NCI-H1105 treated with DMSO at 0.1 percent for 48 hours (cell line): ENCODE data around the gene NAV2.
"Not testable (repeated sequence)": the region's sequence is repeated elsewhere in the genome, so short reads cannot be mapped to it uniquely, and the experiment has no call there.

Source experiments
- DNase-seq: peaks from one replicate; lab custom pipeline; 2025; lab: John Stamatoyannopoulos, UW

NAV2 gene

GRCh38 chr11:20117291-20117690 lies 404.7 kb downstream of the NAV2 start:
- DNase-seq, result no peak

DNA sequence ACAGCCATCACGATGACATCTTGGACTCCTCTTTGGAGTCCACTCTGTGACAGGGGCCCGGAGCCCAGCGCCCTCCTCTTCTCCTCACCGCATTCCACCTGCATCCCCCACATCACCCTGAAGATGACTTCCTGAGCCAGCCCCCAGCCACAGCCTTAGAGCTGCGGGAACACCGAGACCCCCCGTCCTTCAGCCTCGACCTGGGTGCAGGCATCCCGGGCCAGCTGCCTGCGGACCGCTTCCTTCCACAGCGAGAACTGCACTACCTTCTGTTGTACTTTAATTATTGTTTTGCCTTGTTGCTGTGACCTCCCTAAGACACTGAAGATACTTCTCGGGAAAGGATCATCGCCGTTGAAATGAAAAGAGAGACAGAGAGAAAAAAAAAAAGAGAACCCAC lies 405.6 kb downstream of the NAV2 start:
- no peak for DNase-seq

DNA sequence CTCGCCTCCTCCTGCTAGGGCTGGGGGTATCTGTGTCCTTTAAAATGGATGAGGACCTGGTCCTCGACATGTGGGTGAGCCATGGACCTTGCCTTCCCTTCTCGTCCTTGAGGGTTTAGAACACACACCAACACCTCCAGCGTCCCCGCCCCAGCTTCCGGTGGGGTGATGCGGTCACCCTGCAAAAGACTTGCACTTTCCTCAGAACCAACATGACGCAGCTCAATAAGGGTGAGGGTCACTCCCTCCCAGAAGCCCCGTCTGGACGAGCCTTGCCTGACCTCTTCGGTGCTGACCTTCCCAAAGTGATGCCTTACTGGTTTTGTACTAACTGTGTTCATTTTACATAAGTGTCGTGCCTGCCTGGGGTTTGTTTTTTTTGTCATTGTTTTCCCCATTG lies 406.7 kb downstream of the NAV2 start:
- DNase-seq, result no peak

GRCh38 chr11:20120134-20120925 lies 407.7 kb downstream of the NAV2 start:
- no peak for DNase-seq

DNA sequence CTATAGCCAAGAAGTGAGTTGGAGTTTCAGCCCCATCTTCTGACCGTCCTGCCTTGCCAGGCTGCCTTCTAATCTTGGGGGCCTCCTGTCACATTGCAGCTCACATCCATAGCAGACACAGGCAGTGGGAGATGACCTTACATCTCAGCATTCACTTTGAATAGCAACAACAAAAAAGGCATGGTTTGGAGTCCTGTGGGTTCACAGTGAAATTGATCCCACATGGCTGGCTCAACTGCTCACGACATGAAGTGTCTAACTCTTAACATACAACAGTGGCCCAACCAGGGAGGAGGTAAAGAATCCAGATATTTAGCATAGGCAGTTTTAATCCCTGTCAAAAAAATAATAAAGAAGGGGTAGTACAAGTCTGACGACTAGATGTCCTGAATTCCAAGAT lies 409.5 kb downstream of the NAV2 start:
- no peak for DNase-seq

DNA sequence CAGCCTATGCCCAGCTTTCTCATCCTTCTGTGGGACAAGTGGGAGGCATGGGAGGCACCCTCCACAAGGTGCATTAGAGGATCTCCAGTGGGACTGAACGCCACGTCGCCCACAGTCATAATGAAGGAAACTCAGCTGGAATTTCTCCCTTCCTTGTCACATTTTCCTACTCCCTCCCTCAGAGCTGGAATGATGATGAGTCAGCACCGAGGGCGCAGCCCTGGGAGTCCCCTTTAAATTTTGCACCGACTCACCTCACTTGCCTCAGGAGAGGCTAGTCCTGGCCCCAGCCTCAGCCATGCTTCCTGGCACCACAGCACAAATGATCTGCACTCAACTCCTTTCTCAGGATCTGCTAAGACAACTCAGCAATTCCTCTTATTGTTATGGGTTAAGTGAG lies 413.3 kb downstream of the NAV2 start:
- no peak for DNase-seq

GRCh38 chr11:20126724-20127123 lies 414.1 kb downstream of the NAV2 start:
- DNase-seq, result no peak

GRCh38 chr11:20127671-20128527 lies 415.3 kb downstream of the NAV2 start:
- peak; percentile 66 for DNase-seq

DNA sequence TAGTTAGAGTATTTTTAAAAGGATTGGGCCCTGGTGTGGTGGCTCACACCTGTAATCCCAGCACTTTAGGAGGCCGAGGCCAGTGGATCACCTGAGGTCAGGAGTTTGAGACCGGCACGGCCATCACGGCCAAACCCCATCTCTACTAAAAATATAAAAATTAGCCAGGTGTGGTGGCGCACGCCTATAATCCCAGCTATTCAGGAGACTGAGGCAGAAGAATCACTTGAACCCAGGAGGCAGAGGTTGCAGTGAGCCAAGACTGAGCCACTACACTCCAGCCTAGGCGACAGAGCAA lies 415.8 kb downstream of the NAV2 start:
- DNase-seq, result not testable (repeated sequence)

GRCh38 chr11:20129665-20130064 lies 417.0 kb downstream of the NAV2 start:
- no peak for DNase-seq

DNA sequence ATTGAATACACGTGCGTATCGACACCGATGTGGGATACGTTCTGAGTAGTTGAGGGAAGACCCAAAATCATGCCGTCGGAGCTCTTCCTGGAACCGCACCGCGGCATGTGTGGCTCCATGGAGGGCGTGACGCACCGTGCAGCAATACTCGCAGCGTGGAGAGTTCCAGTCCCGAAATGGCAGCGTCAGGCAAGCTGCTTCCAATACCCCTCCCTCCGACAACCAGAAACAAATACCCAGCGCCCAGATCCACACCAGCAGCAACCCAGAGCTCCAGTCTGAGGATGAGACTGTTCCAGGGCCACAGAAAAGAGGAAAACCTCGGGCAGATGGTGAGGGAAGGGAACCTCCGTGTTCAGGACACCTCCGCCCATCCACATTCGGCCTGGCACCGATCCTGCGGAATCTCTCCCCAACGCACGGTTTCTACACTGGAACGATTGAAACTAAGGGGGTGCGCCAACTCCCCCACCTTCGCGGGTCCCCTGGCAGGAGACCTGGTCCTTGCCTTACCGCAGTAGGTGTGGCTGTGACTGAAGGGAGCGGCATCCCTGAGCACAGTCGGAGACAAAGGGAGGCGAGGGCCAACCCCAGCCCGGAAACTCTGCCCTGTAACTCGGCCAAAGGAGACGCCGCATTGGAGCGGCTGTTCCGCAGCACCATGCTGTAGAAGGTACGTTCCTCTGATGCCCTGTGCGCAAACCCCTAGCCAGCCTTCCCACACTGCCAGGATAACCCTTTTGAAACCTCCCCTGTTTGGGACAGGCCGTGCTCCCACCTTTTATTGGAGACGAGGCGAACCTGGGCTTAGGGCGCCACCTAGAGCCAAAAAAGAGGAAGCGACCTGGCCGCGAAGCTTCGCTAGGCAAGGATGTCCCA lies 419.4 kb downstream of the NAV2 start:
- no peak for DNase-seq

- DNase-seq, result no peak
These were observed 420.0 kb downstream of the NAV2 start for GRCh38 chr11:20132667-20133039.

DNA sequence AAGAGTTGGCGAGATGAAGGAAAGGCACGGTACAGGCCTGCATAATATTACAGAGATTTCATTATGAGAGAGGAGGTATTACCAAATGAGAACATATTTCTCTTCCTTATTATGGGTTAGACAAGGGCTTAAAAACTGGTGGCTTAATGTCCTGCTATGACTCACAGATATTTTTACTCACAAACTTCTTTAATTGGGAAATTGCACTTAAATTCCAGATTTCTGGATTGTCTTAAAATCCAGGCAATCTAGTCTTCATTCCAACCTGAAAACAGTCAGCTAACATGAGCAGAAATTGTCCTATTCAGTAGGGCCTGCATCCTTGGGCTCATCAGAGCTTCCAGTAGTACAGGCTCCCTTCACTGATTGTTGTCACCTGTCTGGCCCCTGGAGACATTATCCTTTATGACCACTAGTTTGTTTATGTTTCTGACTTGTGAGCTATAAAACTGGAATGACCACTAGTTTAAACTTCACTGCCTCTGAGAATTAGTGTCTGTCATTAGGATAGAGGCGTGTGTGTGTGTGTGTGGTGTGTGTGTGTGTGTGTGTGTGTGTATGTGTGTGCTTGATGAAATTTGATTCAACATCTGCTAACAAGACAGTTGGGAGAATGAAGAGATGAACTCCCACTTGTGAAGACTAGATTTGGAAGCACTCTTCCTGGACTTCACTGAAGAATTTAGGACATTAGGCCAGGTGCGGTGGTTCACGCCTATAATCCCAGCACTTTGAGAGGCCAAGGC lies 422.5 kb downstream of the NAV2 start:
- DNase-seq, result no peak

- DNase-seq, result no peak
These were observed 425.0 kb downstream of the NAV2 start for GRCh38 chr11:20137637-20138036.

DNA sequence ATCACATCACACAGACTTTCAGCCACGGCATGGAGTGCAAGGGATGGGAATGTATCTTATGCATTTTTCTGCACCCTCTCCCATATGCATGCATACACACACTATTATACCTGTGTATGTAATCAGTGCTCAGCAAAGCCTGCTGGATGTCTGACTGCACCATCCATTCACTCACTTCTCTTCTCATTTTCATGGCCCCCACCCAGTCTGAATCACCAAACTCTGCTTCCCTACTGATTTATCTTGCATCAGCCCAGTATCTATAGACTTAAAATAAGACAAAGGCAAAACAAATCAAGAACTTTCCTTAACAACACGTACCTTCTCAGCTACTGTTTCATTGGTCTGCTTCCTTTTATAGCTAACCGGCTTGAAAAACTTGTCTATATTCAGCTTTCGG lies 426.1 kb downstream of the NAV2 start:
- no peak for DNase-seq

GRCh38 chr11:20154381-20154780 lies 441.7 kb downstream of the NAV2 start:
- DNase-seq, result no peak

GRCh38 chr11:20155683-20156279 lies 443.1 kb downstream of the NAV2 start:
- peak; percentile 41 for DNase-seq

GRCh38 chr11:20156280-20156875 lies 443.7 kb downstream of the NAV2 start:
- peak; percentile 77 for DNase-seq

DNA sequence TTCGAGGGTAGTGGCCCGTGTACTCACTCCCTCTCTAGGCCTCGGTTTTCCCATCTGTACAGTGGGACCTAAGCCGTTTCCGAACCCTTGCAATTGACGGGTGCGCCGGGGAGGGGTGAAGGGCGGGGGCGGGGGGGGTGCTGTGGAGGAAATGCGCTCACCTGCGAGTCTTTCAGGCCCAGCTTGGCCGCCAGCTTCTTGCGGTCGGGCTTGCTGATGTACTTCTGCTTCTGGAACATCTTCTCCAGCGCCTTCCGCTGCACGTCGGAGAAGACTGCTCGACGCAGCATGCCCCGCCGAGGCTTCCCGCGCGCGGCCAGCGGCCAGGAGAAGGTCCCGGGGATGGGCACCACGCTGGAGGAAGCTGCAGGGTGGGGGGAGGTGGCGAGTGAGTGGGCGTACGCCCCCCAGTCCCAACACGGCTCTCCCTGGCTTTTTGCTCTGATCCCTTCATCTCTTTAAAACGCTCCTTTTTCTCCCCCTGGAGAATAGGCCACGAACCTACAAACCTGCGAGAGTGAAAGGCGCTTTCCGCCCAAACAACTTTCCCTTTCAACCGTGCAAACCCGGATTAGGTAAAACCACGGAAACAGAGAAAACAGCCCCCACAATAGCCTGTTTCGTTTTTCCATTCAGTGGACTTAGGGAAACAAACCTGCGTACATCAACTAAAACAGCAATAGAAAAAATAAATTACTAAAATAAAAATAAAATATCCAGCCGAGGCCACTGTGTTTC lies 444.4 kb downstream of the NAV2 start:
- peak; percentile 64 for DNase-seq

DNA sequence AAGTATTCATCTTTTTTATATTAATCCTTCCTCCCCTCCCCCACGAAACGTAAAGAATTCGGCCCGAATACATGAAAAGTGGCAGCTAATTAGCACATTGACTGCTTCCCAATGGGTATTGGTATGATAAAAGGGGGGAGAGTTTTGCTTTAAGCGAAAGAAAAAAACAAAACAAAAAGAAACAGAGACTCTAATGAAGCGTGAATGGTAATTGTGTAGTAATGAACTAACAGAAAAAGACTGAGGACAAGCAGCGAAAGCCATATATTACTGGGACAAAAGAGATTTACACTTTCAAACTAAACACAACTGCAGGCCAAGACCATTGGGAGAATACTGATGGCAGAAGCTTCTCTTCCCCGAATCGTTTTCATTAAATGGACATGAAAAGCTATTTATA lies 445.1 kb downstream of the NAV2 start:
- DNase-seq, result no peak
